KMS-11 (cell line): ENCODE measurements around the gene NOP9.

Experiments
- H2AFZ ChIP-seq: fragments of 200-600 bp; sonication (generic); 2 replicates; pipeline ENCODE4 v1.6.1; 2016; ENCODE audit warnings: antibody characterized with exemption, mixed run types, low read depth
- H3K27ac ChIP-seq: fragments of 200-600 bp; sonication (generic); 2 replicates; pipeline ENCODE4 v1.6.1; 2016; ENCODE audit warnings: mild to moderate bottlenecking, mixed run types
- H3K27me3 ChIP-seq: fragments of 200-600 bp; sonication (generic); 2 replicates; pipeline ENCODE4 v1.6.1; 2017; ENCODE audit warnings: mild to moderate bottlenecking, low read depth, mixed run types, moderate library complexity; ENCODE audit not compliant: insufficient read depth
- H3K36me3 ChIP-seq: fragments of 200-600 bp; sonication (generic); 2 replicates; pipeline ENCODE4 v1.6.1; 2017; ENCODE audit warnings: mild to moderate bottlenecking, mixed run types; ENCODE audit not compliant: insufficient read depth
- H3K4me1 ChIP-seq: fragments of 200-600 bp; sonication (generic); 2 replicates; pipeline ENCODE4 v1.6.1; 2016; ENCODE audit warnings: mild to moderate bottlenecking, low read depth, mixed run types; ENCODE audit not compliant: poor library complexity, severe bottlenecking
- H3K4me2 ChIP-seq: fragments of 200-600 bp; sonication (generic); 2 replicates; pipeline ENCODE4 v1.7.0; 2016; ENCODE audit warnings: mild to moderate bottlenecking, mixed run types
- H3K4me3 ChIP-seq: fragments of 200-600 bp; sonication (generic); IDR thresholded peaks from 2 replicates; pipeline ENCODE4 v1.6.1; 2017; ENCODE audit warnings: low read depth, low read length, mixed read lengths; ENCODE audit not compliant: insufficient read depth
- H3K79me2 ChIP-seq: fragments of 200-600 bp; sonication (generic); 2 replicates; pipeline ENCODE4 v1.6.1; 2016; ENCODE audit warnings: low read depth, mixed run types; ENCODE audit not compliant: insufficient read depth
- H3K9ac ChIP-seq: fragments of 200-600 bp; sonication (generic); 2 replicates; pipeline ENCODE4 v1.6.1; 2016; ENCODE audit warnings: mild to moderate bottlenecking, mixed run types
- H4K20me1 ChIP-seq: fragments of 200-600 bp; sonication (generic); 2 replicates; pipeline ENCODE4 v1.6.1; 2016; ENCODE audit warnings: mild to moderate bottlenecking, mixed run types; ENCODE audit not compliant: insufficient read depth
- CTCF ChIP-seq: fragments of 200-600 bp; sonication (generic); conservative IDR thresholded peaks from 2 replicates; pipeline ENCODE4 v1.6.1; 2017; ENCODE audit warnings: low read depth, mild to moderate bottlenecking, antibody characterized with exemption, low read length, moderate library complexity, mixed read lengths

NOP9 gene

GRCh38 chr14:24266344-24267244 is 33.1 kb upstream of the NOP9 start:
- Histone ChIP-seq H3K9ac (no peak overlapping the region), H3K36me3 (no peaks in the 10 kb centered on the region), H4K20me1 (no peaks in the 10 kb centered on the region)

GRCh38 chr14:24267516-24267915 is 32.1 kb upstream of the NOP9 start:
- Histone ChIP-seq H3K9ac (no peak overlapping the region), H3K27ac (no peak overlapping the region), H3K27me3 (no peaks in the 10 kb centered on the region), H4K20me1 (no peaks in the 10 kb centered on the region), H3K36me3 (no peaks in the 10 kb centered on the region), H3K4me1 (peaks cover 8% of the 10 kb centered on the region), H3K4me3 (no peak overlapping the region), H3K79me2 (no peaks in the 10 kb centered on the region), H3K4me2 (no peak overlapping the region), H2AFZ (no peak overlapping the region)
- TF ChIP-seq CTCF, result no peak

More at GRCh38 chr14:24266344-24267244, 33.1 kb upstream of the NOP9 start:
- Histone ChIP-seq H2AFZ (no peak overlapping the region), H3K4me3 (no peak overlapping the region), H3K4me1 (no peaks in the 10 kb centered on the region), H3K79me2 (no peaks in the 10 kb centered on the region), H3K27ac (no peak overlapping the region), H3K27me3 (no peaks in the 10 kb centered on the region), H3K4me2 (no peak overlapping the region)
- TF ChIP-seq CTCF, result no peak

- peaks cover 10% of the 10 kb centered on the region for H3K4me1 ChIP-seq
- H3K27ac ChIP-seq, result no peak overlapping the region
- no peak overlapping the region for H3K9ac ChIP-seq
- H3K4me2 ChIP-seq, result no peak overlapping the region
- TF ChIP-seq CTCF, result no peak
- H3K79me2 ChIP-seq, result no peaks in the 10 kb centered on the region
- no peaks in the 10 kb centered on the region for H3K27me3 ChIP-seq
- no peaks in the 10 kb centered on the region for H4K20me1 ChIP-seq
- H2AFZ ChIP-seq, result no peak overlapping the region
- H3K36me3 ChIP-seq, result no peaks in the 10 kb centered on the region
- H3K4me3 ChIP-seq, result no peak overlapping the region
Observed at GRCh38 chr14:24268225-24268624, 31.4 kb upstream of the NOP9 start.

DNA sequence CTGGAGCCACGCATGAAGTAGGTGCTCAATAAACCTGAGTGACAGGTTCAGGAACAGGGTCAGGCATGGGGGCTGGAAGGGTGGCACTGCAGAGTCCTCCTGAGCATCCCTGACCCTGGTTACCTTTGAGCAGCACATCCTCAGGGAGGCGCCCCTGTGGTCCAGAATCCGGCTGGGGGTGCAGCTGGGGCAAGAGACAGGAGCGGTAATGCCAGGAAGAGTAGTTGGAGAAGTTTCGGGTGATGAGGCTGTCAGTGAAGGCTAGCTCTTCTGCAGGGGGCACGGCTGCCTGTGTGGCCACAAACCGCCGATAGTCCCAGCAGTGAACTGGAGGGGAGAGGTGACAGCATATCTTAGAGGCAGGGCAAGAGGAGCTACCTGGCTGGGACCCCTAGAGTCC is 30.3 kb upstream of the NOP9 start:
- no peak for TF ChIP-seq CTCF
- H3K36me3 ChIP-seq, result no peaks in the 10 kb centered on the region
- H3K4me3 ChIP-seq, result no peak overlapping the region
- no peak overlapping the region for H2AFZ ChIP-seq
- peaks cover 22% of the 10 kb centered on the region for H3K4me1 ChIP-seq
- H3K4me2 ChIP-seq, result no peak overlapping the region
- H3K9ac ChIP-seq, result no peak overlapping the region
- H4K20me1 ChIP-seq, result no peaks in the 10 kb centered on the region
- no peaks in the 10 kb centered on the region for H3K27me3 ChIP-seq
- H3K79me2 ChIP-seq, result no peaks in the 10 kb centered on the region
- H3K27ac ChIP-seq, result no peak overlapping the region
